Fibroblast of lung (primary cell): Measurements from ENCODE around the gene ARMC2. TPM values are rescaled to one million over a fixed set of nuclear protein-coding genes. Genes with fewer than 3 reads are reported as not detected.

Experiments used
- DNase-seq, 2 donors: peaks; one replicate each; pipeline versions ENCODE4 v3.0.0 to v3.0.0-alpha.2; 2010; ENCODE audit warnings: low read depth in 2 of 2
- H2AFZ ChIP-seq: 2 replicates; pipeline ENCODE4 v1.5.1; 2012; ENCODE audit warnings: low read length, control low read depth, inconsistent platforms
- H3K27ac ChIP-seq: 2 replicates; pipeline ENCODE4 v1.5.1; 2011; ENCODE audit warnings: low read length, control low read depth; ENCODE audit not compliant: insufficient read depth
- H3K27me3 ChIP-seq: 2 replicates; pipeline ENCODE4 v1.5.1; 2011; ENCODE audit warnings: mild to moderate bottlenecking, low read length; ENCODE audit not compliant: control insufficient read depth, insufficient read depth
- H3K36me3 ChIP-seq: 2 replicates; pipeline ENCODE4 v1.5.1; 2011; ENCODE audit warnings: low read length; ENCODE audit not compliant: control insufficient read depth, insufficient read depth
- H3K4me1 ChIP-seq: 2 replicates; pipeline ENCODE4 v1.5.1; 2011; ENCODE audit warnings: low read length; ENCODE audit not compliant: control insufficient read depth, insufficient read depth; ENCODE audit errors: extremely low read depth
- H3K4me2 ChIP-seq: 2 replicates; pipeline ENCODE4 v1.5.1; 2011; ENCODE audit warnings: low read length, control low read depth; ENCODE audit not compliant: insufficient read depth; ENCODE audit errors: extremely low read depth
- H3K4me3 ChIP-seq, 4 experiments: fragments of 200-600 bp in 1 of 4; sonication (generic) in 1 of 4; replicated peaks in 1 of 4; 2 replicates each; pipeline ENCODE4 v1.5.1; 2011 to 2016; ENCODE audit warnings: low read length in 4 of 4, low read depth in 3 of 4, mild to moderate bottlenecking in 3 of 4, control low read depth in 2 of 4, inconsistent platforms in 1 of 4, mixed read lengths in 1 of 4; ENCODE audit not compliant: insufficient read depth in 1 of 4; ENCODE audit errors: control extremely low read depth in 1 of 4
- H3K79me2 ChIP-seq: 2 replicates; pipeline ENCODE4 v1.5.1; 2012; ENCODE audit warnings: mild to moderate bottlenecking, low read length, inconsistent platforms; ENCODE audit not compliant: control insufficient read depth, insufficient read depth
- H3K9ac ChIP-seq: 2 replicates; pipeline ENCODE4 v1.5.1; 2011; ENCODE audit warnings: mild to moderate bottlenecking, low read length, control low read depth; ENCODE audit not compliant: insufficient read depth
- H3K9me3 ChIP-seq: 2 replicates; pipeline ENCODE4 v1.5.1; 2012; ENCODE audit warnings: low read depth, low read length; ENCODE audit not compliant: control insufficient read depth, insufficient read depth
- H4K20me1 ChIP-seq: 2 replicates; pipeline ENCODE4 v1.5.1; 2011; ENCODE audit warnings: low read length; ENCODE audit not compliant: control insufficient read depth, insufficient read depth; ENCODE audit errors: extremely low read depth
- EZH2 ChIP-seq: IDR thresholded peaks from 2 replicates; pipeline ENCODE4 v1.5.1; 2012; ENCODE audit warnings: low read length, control low read depth, mild to moderate bottlenecking; ENCODE audit errors: missing control alignments
- polyA plus RNA-seq, 2 donors: library from polyadenylated mRNA; depleted of rRNA in 1 of 2; stranded (reverse) in 1 of 2; unstranded in 1 of 2; fragments of >200 nt; gene quantifications; 2 replicates each; pipeline ENCODE4 v1.2.1, GENCODE V29; 2011 to 2012; ENCODE audit warnings: missing spikeins in 1 of 2
- total RNA-seq: library from RNA; depleted of rRNA; stranded (reverse); fragments of >200 nt; gene quantifications from 2 replicates; pipeline ENCODE4 v1.2.1, GENCODE V29; 2014
- TF ChIP-seq, protein P1 (sequence below), 2 donors: IDR thresholded peaks in 1 of 2; conservative IDR thresholded peaks in 1 of 2; 1 replicate in 1 of 2; 2 replicates in 1 of 2; pipeline ENCODE4 v1.5.1; 2011 to 2012; ENCODE audit warnings: low read length in 2 of 2, control low read depth in 1 of 2, inconsistent platforms in 1 of 2, low read depth in 1 of 2, mild to moderate bottlenecking in 1 of 2

ARMC2 gene
- total and polyA plus RNA-seq, 2 donors (not counting 1 experiment from before 2014, with no cell fraction given), result 4.0 to 6.2 TPM

DNA sequence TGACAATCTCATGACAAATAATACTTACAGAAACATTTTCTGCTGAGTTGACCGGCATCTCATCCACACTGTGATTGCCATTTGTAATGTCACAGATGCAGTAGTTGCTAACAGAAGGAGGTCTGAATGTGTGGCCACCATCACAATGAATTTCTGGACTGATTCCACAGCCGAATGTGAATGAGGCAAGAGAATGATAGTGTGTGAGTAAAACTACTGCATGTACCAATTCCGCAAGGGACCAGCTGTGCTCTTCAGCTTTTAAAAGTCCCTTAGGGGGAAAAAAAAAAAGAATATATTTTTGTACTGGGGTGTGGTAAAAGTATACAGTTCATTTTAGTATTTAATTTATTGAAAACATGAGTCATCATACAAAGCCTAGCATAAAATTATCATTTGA is 150.3 kb downstream of the ARMC2 start:
- no peak overlapping the region for H2AFZ ChIP-seq
- H3K4me2 ChIP-seq, result no peak overlapping the region
- no peaks in the 10 kb centered on the region for H3K9me3 ChIP-seq
- H3K27me3 ChIP-seq, result no peaks in the 10 kb centered on the region
- H3K4me3 ChIP-seq, result no peak overlapping the region
- no peaks in the 10 kb centered on the region for H3K79me2 ChIP-seq
- no peak overlapping the region for H3K27ac ChIP-seq
- H3K4me1 ChIP-seq, result no peaks in the 10 kb centered on the region
- peak in 1 of 2 donors; percentile 8 for DNase-seq
- H3K9ac ChIP-seq, result no peak overlapping the region
- no peak for TF ChIP-seq EZH2
- TF ChIP-seq, protein P1, sequence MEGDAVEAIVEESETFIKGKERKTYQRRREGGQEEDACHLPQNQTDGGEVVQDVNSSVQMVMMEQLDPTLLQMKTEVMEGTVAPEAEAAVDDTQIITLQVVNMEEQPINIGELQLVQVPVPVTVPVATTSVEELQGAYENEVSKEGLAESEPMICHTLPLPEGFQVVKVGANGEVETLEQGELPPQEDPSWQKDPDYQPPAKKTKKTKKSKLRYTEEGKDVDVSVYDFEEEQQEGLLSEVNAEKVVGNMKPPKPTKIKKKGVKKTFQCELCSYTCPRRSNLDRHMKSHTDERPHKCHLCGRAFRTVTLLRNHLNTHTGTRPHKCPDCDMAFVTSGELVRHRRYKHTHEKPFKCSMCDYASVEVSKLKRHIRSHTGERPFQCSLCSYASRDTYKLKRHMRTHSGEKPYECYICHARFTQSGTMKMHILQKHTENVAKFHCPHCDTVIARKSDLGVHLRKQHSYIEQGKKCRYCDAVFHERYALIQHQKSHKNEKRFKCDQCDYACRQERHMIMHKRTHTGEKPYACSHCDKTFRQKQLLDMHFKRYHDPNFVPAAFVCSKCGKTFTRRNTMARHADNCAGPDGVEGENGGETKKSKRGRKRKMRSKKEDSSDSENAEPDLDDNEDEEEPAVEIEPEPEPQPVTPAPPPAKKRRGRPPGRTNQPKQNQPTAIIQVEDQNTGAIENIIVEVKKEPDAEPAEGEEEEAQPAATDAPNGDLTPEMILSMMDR (conservative IDR thresholded peaks at IDR 0.05 in 1 of 2, IDR thresholded peaks at IDR 0.05 in 1 of 2; ENCODE audit: low read depth in 1 of 2, low read length in 2 of 2), result no peak
- no peaks in the 10 kb centered on the region for H4K20me1 ChIP-seq
- H3K36me3 ChIP-seq, result peaks cover 2% of the 10 kb centered on the region

DNA sequence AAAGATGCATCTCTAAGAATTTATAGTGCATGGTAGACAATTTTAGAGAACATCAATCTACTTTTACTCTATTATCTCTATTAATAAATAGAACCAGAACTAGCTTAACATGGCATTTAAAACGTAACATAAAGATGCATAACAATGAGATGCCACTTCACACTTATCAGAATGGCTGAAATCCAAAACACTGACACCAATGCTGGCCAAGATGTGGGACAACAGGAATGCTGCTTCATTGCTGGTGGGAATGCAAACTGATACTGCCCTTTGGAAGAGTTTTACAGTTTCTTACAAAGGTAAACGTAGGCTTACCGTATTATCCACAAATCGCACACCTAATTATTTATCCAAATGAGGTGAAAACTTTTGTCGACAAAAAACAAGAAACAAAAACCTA is 151.2 kb downstream of the ARMC2 start:
- no peak for DNase-seq
- TF ChIP-seq, protein P1 (conservative IDR thresholded peaks at IDR 0.05 in 1 of 2, IDR thresholded peaks at IDR 0.05 in 1 of 2; ENCODE audit: low read depth in 1 of 2, low read length in 2 of 2), result no peak
- TF ChIP-seq EZH2, result no peak
- H2AFZ ChIP-seq, result no peak overlapping the region
- no peak overlapping the region for H3K27ac ChIP-seq
- H3K4me3 ChIP-seq, result no peak overlapping the region
- no peak overlapping the region for H3K4me2 ChIP-seq
- no peaks in the 10 kb centered on the region for H3K27me3 ChIP-seq
- peaks cover 2% of the 10 kb centered on the region for H3K36me3 ChIP-seq
- H3K9ac ChIP-seq, result no peak overlapping the region
- no peaks in the 10 kb centered on the region for H4K20me1 ChIP-seq
- no peaks in the 10 kb centered on the region for H3K79me2 ChIP-seq
- H3K4me1 ChIP-seq, result no peaks in the 10 kb centered on the region
- no peaks in the 10 kb centered on the region for H3K9me3 ChIP-seq

DNA sequence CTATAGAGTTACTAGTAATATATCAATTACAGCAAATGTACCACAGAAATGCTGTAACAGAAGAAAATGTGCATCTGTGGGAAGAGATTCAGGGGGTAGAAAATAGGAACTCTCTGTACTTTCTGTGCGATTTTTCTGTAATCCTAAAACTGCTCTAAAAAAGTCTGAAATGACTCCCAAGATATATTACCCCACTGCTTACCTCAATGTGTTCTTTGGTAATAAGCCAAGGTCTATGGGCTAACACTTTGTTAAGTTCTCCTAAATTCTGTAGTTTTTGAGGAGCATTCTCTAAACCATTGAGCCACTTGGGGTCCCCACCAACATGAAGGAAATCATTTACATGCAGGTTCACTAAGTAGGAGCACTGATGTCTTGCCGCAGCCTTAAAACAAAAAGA is 152.1 kb downstream of the ARMC2 start:
- Histone ChIP-seq H3K4me3 (no peak overlapping the region), H2AFZ (no peak overlapping the region), H3K27ac (no peak overlapping the region), H3K79me2 (no peaks in the 10 kb centered on the region), H3K9ac (no peak overlapping the region), H4K20me1 (no peaks in the 10 kb centered on the region), H3K36me3 (peaks cover 2% of the 10 kb centered on the region), H3K4me1 (no peaks in the 10 kb centered on the region), H3K9me3 (no peaks in the 10 kb centered on the region), H3K4me2 (no peak overlapping the region), H3K27me3 (no peaks in the 10 kb centered on the region)
- DNase-seq, result no peak
- no peak for TF ChIP-seq EZH2
- TF ChIP-seq, protein P1 (conservative IDR thresholded peaks at IDR 0.05 in 1 of 2, IDR thresholded peaks at IDR 0.05 in 1 of 2; ENCODE audit: low read depth in 1 of 2, low read length in 2 of 2), result no peak
